Astrocyte (in vitro differentiated cells and primary cell): ENCODE results near the gene FAT3. TPM values are rescaled to one million over a fixed set of nuclear protein-coding genes. Genes with fewer than 3 reads are reported as not detected.

Source experiments
- DNase-seq: peaks from one replicate; pipeline ENCODE4 v3.0.0-alpha.2; 2010; ENCODE audit warnings: low read depth
- FAIRE-seq: peaks from 2 replicates; lab custom pipeline; 2011; peaks lifted over from hg19 to GRCh38; lab: Jason Lieb, UNC
- H2AFZ ChIP-seq: 2 replicates; pipeline ENCODE4 v1.6.0; 2012; ENCODE audit warnings: low read depth, low read length, inconsistent platforms
- H3K27ac ChIP-seq: 2 replicates; pipeline ENCODE4 v1.5.1; 2011; ENCODE audit warnings: low read depth, low read length, inconsistent platforms
- H3K27me3 ChIP-seq: 2 replicates; pipeline ENCODE4 v1.6.0; 2011; ENCODE audit warnings: low read length, inconsistent platforms; ENCODE audit not compliant: insufficient read depth
- H3K36me3 ChIP-seq: 2 replicates; pipeline ENCODE4 v1.5.1; 2011; ENCODE audit warnings: low read length, inconsistent platforms; ENCODE audit not compliant: insufficient read depth
- H3K4me1 ChIP-seq: 2 replicates; pipeline ENCODE4 v1.5.1; 2011; ENCODE audit warnings: low read length, inconsistent platforms; ENCODE audit not compliant: insufficient read depth
- H3K4me2 ChIP-seq: 2 replicates; pipeline ENCODE4 v1.6.0; 2012; ENCODE audit warnings: low read length, inconsistent platforms
- H3K4me3 ChIP-seq: 2 replicates; pipeline ENCODE4 v1.5.1; 2011; ENCODE audit warnings: low read depth, mild to moderate bottlenecking, low read length, inconsistent platforms; ENCODE audit not compliant: insufficient read depth
- H3K79me2 ChIP-seq: 2 replicates; pipeline ENCODE4 v1.6.0; 2012; ENCODE audit warnings: mild to moderate bottlenecking, low read length, inconsistent platforms; ENCODE audit not compliant: insufficient read depth
- H3K9ac ChIP-seq: 2 replicates; pipeline ENCODE4 v1.6.0; 2012; ENCODE audit warnings: mild to moderate bottlenecking, low read length, inconsistent platforms
- H3K9me3 ChIP-seq: 2 replicates; pipeline ENCODE4 v1.5.1; 2012; ENCODE audit warnings: low read depth, mild to moderate bottlenecking, low read length, inconsistent platforms; ENCODE audit not compliant: insufficient read depth
- H4K20me1 ChIP-seq: 2 replicates; pipeline ENCODE4 v1.6.0; 2012; ENCODE audit warnings: low read length, inconsistent platforms; ENCODE audit not compliant: insufficient read depth
- H3K27ac Mint-ChIP-seq: one replicate; pipeline ENCODE4 v1.8.0; 2021; ENCODE audit warnings: mild to moderate bottlenecking, mixed read lengths; ENCODE audit not compliant: unreplicated experiment
- H3K27me3 Mint-ChIP-seq: one replicate; pipeline ENCODE4 v1.8.0; 2021; ENCODE audit warnings: low read depth, mixed read lengths; ENCODE audit not compliant: unreplicated experiment
- H3K36me3 Mint-ChIP-seq: one replicate; pipeline ENCODE4 v1.8.0; 2021; ENCODE audit warnings: low read depth, mixed read lengths; ENCODE audit not compliant: unreplicated experiment
- H3K4me1 Mint-ChIP-seq: one replicate; pipeline ENCODE4 v1.8.0; 2021; ENCODE audit warnings: low read depth, mixed read lengths; ENCODE audit not compliant: unreplicated experiment
- H3K4me3 Mint-ChIP-seq: one replicate; pipeline ENCODE4 v1.8.0; 2021; ENCODE audit warnings: mild to moderate bottlenecking, moderate library complexity, mixed read lengths; ENCODE audit not compliant: unreplicated experiment
- H3K9me3 Mint-ChIP-seq: one replicate; pipeline ENCODE4 v1.8.0; 2021; ENCODE audit warnings: mild to moderate bottlenecking, mixed read lengths; ENCODE audit not compliant: unreplicated experiment
- CTCF ChIP-seq: IDR thresholded peaks from 2 replicates; pipeline ENCODE4 v1.5.1; 2011; ENCODE audit warnings: low read depth, mild to moderate bottlenecking, inconsistent platforms, low read length, moderate library complexity; ENCODE audit not compliant: insufficient read depth
- EZH2 ChIP-seq: IDR thresholded peaks from 2 replicates; pipeline ENCODE4 v1.6.1; 2012; ENCODE audit warnings: mild to moderate bottlenecking, low read length, inconsistent platforms; ENCODE audit not compliant: insufficient read depth
- total RNA-seq: library from RNA; stranded (reverse); gene quantifications from 2 replicates; pipeline ENCODE4 v1.2.1, GENCODE V29; 2021

FAT3 gene
- total RNA-seq, 1 donor from 2014 or later = 37.0 TPM

- Histone ChIP-seq H3K27me3 (no peaks in the 10 kb centered on the region), H3K79me2 (no peaks in the 10 kb centered on the region), H3K27ac (peak overlapping the region; percentile 55), H2AFZ (no peak overlapping the region), H3K36me3 (no peaks in the 10 kb centered on the region), H3K9ac (no peak overlapping the region), H3K9me3 (no peaks in the 10 kb centered on the region), H3K4me1 (peaks cover 16% of the 10 kb centered on the region), H3K4me3 (no peak overlapping the region), H3K4me2 (peak overlapping the region; percentile 34), H4K20me1 (no peaks in the 10 kb centered on the region)
- Mint-ChIP-seq H3K27me3 (no peaks in the 10 kb centered on the region), H3K9me3 (no peaks in the 10 kb centered on the region), H3K4me1 (peaks cover 38% of the 10 kb centered on the region), H3K27ac (peak overlapping the region; percentile 91), H3K4me3 (no peak overlapping the region), H3K36me3 (no peaks in the 10 kb centered on the region)
- DNase-seq (peak; percentile 8), FAIRE-seq (no peak)
- TF ChIP-seq CTCF (no peak), EZH2 (no peak)
These were observed 43.9 kb downstream of the FAT3 start for GRCh38 chr11:92268546-92268945.

- Mint-ChIP-seq H3K4me3 (no peak overlapping the region), H3K36me3 (no peaks in the 10 kb centered on the region), H3K27me3 (no peaks in the 10 kb centered on the region), H3K4me1 (peaks cover 38% of the 10 kb centered on the region), H3K27ac (peak overlapping the region; percentile 91), H3K9me3 (no peaks in the 10 kb centered on the region)
- Histone ChIP-seq H3K79me2 (no peaks in the 10 kb centered on the region), H2AFZ (no peak overlapping the region), H3K9ac (no peak overlapping the region), H3K4me1 (peaks cover 16% of the 10 kb centered on the region), H4K20me1 (no peaks in the 10 kb centered on the region), H3K9me3 (no peaks in the 10 kb centered on the region), H3K36me3 (no peaks in the 10 kb centered on the region), H3K27me3 (no peaks in the 10 kb centered on the region), H3K27ac (peak overlapping the region; percentile 55), H3K4me2 (peak overlapping the region; percentile 34), H3K4me3 (no peak overlapping the region)
- DNase-seq (peak; percentile 75), FAIRE-seq (peak; percentile 65)
- TF ChIP-seq EZH2 = no peak
- no peak for TF ChIP-seq CTCF
These were observed 44.4 kb downstream of the FAT3 start for GRCh38 chr11:92269021-92269420.

- peaks cover 38% of the 10 kb centered on the region for H3K4me1 Mint-ChIP-seq
- Histone ChIP-seq H3K9me3 (no peaks in the 10 kb centered on the region), H3K9ac (no peak overlapping the region), H3K79me2 (no peaks in the 10 kb centered on the region), H3K36me3 (no peaks in the 10 kb centered on the region), H3K4me2 (no peak overlapping the region), H3K27me3 (no peaks in the 10 kb centered on the region), H4K20me1 (no peaks in the 10 kb centered on the region), H3K4me1 (peaks cover 16% of the 10 kb centered on the region), H3K4me3 (no peak overlapping the region), H3K27ac (no peak overlapping the region), H2AFZ (no peak overlapping the region)
- DNase-seq (peak; percentile 11), FAIRE-seq (no peak)
- TF ChIP-seq EZH2 (no peak), CTCF (no peak)
- H3K27ac Mint-ChIP-seq = peak overlapping the region; percentile 91
- no peaks in the 10 kb centered on the region for H3K36me3 Mint-ChIP-seq
- H3K4me3 Mint-ChIP-seq = no peak overlapping the region
- H3K9me3 Mint-ChIP-seq = no peaks in the 10 kb centered on the region
- no peaks in the 10 kb centered on the region for H3K27me3 Mint-ChIP-seq
These were observed 45.2 kb downstream of the FAT3 start for GRCh38 chr11:92269841-92270240.
